ENCODE measurements around the gene GPR42.
A peak's percentile ranks its signal among the peaks of the same experiment; 100 is the strongest.
"Not testable (repeated sequence)": the region's sequence is repeated elsewhere in the genome, so short reads cannot be mapped to it uniquely, and the experiment has no call there.

Gene GPR42

GRCh38 chr19:35347171-35347929 lies 23.5 kb upstream of the GPR42 start, which contains the start of gene FFAR1:
FFAR1 (plus strand) TSS chr19:35347902; CDS start chr19:35351552, 3,650 bp downstream.
- DNase-seq: peak; percentile 66

DNA sequence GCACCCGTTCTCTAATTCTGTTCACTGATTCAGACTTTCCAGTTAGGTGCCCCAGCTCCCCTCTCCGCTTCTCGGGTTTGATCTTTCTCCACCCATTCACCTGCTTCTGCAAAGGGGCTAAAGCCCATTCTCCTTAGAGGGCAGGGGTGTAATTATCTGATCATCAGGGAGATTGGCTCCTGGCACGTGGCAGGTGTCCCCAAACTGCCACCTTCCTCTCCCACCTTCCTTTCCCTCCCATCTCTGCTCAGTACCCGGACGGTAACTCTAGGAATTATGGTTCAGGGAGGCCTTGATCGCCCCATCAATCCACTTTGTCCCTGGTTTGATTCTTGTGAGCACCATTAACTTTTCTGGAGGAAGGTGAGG lies 23.0 kb upstream of the GPR42 start:
- no peak for DNase-seq

GRCh38 chr19:35348911-35349611 lies 21.8 kb upstream of the GPR42 start:
- no peak for DNase-seq

GRCh38 chr19:35349614-35350521 lies 21.0 kb upstream of the GPR42 start:
- DNase-seq: no peak

GRCh38 chr19:35350591-35350990 lies 20.3 kb upstream of the GPR42 start:
- no peak for DNase-seq

DNA sequence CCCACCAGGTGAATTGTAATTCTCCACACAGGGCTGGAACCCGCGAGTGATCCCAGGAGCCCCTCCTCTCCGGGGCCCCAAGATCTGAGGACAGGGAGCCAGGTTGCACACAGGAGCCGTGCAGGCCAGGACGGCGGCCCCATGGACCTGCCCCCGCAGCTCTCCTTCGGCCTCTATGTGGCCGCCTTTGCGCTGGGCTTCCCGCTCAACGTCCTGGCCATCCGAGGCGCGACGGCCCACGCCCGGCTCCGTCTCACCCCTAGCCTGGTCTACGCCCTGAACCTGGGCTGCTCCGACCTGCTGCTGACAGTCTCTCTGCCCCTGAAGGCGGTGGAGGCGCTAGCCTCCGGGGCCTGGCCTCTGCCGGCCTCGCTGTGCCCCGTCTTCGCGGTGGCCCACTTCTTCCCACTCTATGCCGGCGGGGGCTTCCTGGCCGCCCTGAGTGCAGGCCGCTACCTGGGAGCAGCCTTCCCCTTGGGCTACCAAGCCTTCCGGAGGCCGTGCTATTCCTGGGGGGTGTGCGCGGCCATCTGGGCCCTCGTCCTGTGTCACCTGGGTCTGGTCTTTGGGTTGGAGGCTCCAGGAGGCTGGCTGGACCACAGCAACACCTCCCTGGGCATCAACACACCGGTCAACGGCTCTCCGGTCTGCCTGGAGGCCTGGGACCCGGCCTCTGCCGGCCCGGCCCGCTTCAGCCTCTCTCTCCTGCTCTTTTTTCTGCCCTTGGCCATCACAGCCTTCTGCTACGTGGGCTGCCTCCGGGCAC lies 19.3 kb upstream of the GPR42 start:
- no peak for DNase-seq

DNA sequence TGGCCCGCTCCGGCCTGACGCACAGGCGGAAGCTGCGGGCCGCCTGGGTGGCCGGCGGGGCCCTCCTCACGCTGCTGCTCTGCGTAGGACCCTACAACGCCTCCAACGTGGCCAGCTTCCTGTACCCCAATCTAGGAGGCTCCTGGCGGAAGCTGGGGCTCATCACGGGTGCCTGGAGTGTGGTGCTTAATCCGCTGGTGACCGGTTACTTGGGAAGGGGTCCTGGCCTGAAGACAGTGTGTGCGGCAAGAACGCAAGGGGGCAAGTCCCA lies 18.8 kb upstream of the GPR42 start:
- no peak for DNase-seq

DNA sequence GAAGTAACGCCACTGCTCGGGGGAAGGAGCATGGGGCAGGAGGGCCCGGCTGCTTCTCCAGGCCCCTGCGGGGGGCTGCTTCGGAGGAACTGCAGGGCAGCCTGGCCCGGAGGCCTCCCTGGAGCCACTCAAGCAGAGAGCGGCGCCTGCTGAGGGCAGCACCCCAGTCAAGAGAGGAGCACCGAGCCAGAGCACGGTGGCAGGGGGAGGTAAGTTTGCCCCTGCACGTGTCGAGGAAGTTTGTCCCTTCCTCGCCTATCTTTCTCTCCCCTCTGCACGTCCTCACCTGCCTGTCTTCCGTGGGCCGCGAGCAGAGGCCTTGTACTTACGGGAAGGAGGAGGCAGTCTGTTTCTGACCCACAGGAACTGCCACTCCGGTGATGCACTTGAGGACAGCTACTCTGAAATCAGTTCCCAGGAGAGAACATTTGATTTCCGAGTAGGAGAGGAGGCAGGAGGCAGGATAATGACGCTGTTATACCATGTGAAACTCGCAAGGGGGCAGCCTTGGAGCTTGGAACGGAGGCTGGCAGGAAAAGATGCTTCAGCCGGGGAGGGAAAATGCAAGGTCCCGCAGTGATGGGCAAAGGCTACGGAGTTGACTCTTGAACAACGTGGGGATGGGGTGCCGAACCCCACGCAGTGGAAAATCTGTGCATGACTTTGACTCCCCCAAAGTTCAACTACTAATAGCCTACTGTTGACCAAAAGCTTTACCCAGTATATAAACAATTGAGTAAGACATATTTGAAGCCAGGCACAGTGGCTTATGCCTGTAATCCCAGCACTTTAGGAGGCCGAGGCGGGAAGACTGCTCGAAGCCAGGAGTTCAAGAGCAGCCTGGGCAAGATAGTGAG lies 18.2 kb upstream of the GPR42 start:
- peak; percentile 77 for DNase-seq

DNA sequence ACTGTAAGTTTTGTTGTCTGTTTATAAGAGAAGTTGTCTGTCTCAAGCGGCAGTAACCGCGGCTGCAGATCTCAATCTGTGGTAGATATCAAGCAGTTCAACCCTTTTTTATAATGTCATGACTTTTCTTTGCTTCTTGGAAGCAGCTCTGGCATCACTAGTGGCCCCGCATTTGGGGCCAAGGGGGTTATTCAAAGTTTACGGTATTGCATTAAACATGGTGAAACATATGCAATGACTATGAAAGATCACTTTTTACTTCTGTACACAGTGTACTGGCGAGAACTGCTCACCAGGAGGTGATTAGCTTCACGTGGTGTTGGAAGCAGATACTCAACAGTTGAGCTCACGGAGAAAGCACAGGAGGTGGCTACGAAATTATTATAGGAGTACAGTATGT lies 17.2 kb upstream of the GPR42 start:
- DNase-seq: peak; percentile 8

- DNase-seq: peak; percentile 7
Measured at GRCh38 chr19:35354898-35355297, 16.0 kb upstream of the GPR42 start.

GRCh38 chr19:35355791-35356460 lies 14.9 kb upstream of the GPR42 start:
- no peak for DNase-seq

- peak; percentile 14 for DNase-seq
Measured at GRCh38 chr19:35357867-35358573, 12.8 kb upstream of the GPR42 start, which contains the start of gene FFAR3. FFAR3 (plus strand) TSS chr19:35358460; CDS start chr19:35358891, 431 bp downstream.

GRCh38 chr19:35358834-35359233 lies 12.0 kb upstream of the GPR42 start:
- DNase-seq: not testable (repeated sequence)

DNA sequence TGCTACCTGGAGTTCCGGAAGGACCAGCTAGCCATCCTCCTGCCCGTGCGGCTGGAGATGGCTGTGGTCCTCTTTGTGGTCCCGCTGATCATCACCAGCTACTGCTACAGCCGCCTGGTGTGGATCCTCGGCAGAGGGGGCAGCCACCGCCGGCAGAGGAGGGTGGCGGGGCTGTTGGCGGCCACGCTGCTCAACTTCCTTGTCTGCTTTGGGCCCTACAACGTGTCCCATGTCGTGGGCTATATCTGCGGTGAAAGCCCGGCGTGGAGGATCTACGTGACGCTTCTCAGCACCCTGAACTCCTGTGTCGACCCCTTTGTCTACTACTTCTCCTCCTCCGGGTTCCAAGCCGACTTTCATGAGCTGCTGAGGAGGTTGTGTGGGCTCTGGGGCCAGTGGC lies 11.5 kb upstream of the GPR42 start:
- DNase-seq: not testable (repeated sequence)

DNA sequence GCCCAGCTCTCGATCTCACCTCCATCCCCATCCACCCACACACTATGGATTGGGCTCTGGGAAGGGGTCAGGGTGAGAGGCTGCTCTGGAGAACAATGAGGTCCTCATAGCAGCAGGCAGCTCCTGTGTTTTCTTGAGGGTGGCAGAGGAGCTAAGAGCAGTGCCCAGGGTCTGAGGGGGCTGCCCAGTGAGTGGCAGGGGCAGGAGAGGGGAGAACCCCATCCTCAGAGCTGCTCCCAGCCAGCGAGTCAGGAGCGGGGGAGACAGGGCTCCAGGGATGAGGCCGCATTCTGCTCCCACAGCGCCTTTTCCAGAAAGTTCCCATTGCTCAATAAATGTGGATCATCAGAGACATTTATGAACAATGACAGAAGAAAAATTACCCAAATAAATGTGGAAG lies 10.8 kb upstream of the GPR42 start:
- not testable (repeated sequence) for DNase-seq

GRCh38 chr19:35360880-35361420 lies 9.9 kb upstream of the GPR42 start:
- no peak for DNase-seq

DNA sequence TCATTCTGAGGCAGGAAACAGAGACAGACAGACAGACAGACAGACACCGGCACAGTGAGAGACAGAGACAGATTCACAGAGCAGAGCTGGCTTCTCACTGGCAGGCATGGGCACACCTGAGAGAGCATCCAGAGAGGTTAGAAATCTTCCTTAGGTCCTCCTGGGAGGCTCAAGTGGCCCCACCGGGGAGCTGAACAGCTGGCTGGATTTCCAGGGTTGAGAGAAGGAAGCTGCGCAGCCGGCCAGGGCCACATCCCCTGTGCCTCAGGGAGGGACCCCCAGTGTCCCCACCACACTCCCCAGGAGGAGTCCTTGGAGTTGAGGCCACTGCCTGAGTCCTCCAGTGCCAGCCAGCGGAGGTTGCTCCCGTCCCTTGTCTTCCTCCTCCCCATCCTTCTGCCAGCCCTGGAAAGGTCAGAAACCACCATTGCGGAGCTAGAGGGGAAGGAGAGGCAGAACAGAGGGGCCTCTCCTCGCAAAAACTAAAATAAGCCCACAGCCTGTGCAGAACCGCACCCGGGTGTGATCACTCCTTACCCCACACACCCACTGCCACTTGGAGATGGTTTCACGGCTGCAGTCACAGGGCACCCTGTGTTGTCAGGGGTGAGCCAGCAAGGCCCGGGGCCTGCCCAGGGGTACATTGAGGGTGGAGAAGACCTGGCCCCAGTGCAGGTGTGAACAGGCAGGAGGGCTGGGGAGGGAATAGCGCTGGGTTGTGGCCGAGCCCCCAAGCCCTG lies 8.4 kb upstream of the GPR42 start:
- no peak for DNase-seq

- no peak for DNase-seq
Measured at GRCh38 chr19:35363001-35363590, 7.8 kb upstream of the GPR42 start.

Measured in CD4-positive, alpha-beta T cell treated with Interleukin-21 for 1 hour (primary cell).